HG03060 (cell line): ENCODE results near the gene GSN.

Source experiments
- ATAC-seq: cut with Tn5 transposase; IDR thresholded peaks from one replicate; pipeline ENCODE4 v1.9.1; 2021; ENCODE audit warnings: low read depth, moderate number of reproducible peaks; ENCODE audit not compliant: unreplicated experiment

Gene GSN

DNA sequence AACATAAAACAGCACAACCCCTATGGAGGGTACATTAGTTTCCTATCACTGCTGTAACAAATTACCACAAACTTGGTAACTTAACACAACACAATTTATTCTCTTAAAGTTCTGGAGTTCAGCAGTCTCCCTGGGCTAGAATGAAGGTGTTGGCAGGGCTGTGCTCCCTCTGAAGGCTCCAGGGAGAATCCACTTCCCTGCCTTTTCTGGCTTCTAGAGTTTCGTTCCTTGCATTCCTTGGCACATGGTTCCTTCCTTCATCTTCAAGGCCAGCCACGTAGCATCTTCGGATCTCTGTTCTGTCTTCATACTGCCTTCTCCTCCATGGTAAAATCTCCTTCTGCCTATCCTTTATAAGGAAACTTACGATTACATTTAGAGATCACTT, 25.0 kb upstream of the GSN start:
- ATAC-seq, result no peak

DNA sequence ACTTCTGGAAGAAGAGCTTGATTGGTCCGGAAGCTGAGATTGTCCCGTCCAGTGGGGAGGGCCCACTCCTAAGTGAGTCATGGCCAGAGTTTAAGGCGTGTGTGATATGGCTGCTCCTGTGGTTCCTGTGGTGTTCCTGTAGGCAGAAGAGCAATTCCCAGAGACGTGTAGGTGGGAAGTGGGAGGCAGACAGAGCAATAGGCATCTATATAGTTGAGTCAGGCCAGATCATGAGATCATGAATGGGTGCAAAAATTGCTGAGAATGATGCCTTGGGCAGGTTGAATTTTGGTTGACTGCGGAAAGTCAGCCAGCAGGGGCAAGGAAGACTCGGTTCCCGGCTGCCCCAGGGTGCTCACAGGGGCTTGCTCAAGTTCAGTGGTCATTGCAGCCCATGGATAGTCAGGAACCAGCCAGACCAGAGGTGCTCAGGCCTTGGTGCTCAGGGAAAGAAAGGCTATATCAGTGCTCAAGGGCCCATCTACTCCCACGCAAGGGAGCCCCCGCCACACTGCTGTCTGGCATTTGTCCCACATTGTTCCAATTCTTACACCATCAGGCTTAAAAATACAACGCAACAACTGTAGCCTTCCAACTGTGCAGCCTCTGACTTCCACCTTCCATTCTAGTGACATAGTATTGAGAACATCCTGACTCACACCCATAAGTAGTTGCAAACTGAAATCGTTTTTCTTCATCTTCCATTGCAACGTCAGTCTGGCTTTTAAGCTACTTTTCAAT, 21.0 kb upstream of the GSN start:
- ATAC-seq, result no peak

- no peak for ATAC-seq
Observed at GRCh38 chr9:121249563-121249962, 18.4 kb upstream of the GSN start.

- ATAC-seq, result no peak
Observed at GRCh38 chr9:121252104-121252851, 15.7 kb upstream of the GSN start.

- no peak for ATAC-seq
Observed at GRCh38 chr9:121253162-121253561, 14.8 kb upstream of the GSN start.

GRCh38 chr9:121253821-121254501, 14.0 kb upstream of the GSN start:
- no peak for ATAC-seq

DNA sequence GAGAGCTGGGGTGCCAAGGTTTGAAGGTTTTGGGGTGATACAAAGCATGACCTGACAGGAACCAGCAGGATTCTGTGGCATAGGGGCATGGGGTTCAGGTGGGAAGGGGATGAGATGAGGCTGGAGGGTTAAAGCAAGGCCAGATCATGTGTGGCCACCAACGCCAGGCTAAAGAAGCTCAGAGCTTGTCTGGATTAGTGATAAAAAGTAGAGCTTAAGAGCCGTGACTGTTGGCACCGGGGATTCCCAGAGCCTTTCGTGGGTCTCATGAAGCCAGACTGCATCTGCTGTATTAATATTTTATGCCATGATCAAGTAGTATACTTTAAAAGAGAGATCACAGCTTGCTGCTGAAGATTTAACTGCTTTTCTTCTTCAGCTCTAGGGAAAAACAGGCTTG, 8.5 kb upstream of the GSN start:
- no peak for ATAC-seq

- ATAC-seq, result no peak
Observed at GRCh38 chr9:121259935-121260334, 8.0 kb upstream of the GSN start.

DNA sequence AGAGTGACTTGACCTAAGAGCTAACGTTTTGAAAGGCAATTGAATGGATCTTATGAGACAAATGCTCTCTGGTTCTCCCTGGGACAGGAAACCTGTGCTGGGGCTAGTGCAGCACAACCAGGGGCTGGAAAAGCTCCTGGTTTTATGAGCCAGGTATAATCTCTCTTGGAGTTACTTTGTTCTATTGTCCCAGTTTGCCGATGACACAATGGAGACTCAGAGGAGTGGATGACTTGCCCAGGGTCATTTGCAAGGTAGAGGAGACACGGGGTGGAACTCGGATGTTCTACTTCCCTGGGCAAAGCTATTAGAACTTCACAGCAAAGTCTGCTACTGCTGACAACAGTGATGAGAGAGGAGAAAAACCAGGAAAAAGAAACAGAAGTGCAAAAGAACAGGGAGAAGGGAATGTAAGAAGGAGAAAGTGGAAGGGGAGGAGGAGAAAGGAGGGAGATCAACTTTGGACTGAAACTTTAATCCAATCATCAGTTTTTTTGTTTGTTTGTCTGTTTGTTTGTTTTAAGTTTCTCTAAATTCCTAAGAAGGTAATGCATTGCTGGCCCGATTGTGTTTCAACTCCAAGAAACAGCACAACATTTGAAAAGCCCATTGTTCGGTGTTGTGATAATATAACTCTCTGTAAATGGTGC, 7.4 kb upstream of the GSN start:
- ATAC-seq, result no peak

- ATAC-seq, result no peak
Observed at GRCh38 chr9:121261107-121261460, 6.9 kb upstream of the GSN start.

GRCh38 chr9:121261755-121262154, 6.2 kb upstream of the GSN start:
- no peak for ATAC-seq

DNA sequence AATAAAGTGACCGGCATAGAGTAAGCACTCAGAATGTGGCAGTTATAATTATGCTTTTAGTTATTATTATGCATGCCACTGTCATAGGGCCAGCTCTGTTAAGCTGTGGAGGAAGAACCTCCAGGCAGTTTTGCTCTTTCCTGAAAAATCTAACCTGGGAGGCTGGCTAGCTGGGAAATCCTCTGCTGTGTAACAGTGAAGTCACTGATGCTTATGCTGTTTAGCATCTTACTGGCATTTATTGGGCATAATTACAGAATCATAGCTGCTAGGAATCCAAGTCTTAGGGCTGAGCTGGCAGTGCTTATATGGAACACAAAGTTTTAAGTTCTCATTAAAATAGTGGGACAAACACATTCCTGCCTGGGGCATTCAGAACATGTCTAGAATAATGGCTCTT, 5.5 kb upstream of the GSN start:
- no peak for ATAC-seq

DNA sequence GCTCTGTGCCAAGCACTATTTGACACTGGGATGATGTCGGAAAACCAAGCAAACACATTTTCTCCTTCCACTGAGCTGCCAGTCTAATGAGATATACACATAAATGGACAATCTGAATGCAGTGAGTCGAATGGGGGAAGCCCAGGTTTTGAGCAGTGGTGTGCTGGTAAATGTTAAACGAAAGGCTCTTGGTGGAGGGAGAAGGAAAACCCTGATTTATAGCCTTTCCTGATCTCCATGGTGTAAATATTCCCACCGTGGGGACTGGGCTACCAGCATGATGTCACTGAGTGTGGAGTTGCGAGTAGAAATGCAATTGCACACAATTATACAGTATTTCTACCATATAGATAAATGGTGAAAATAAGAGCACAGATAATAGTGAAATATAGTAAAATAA, 5.0 kb upstream of the GSN start:
- ATAC-seq, result no peak

GRCh38 chr9:121266356-121266755, 1.6 kb upstream of the GSN start:
- ATAC-seq, result no peak

DNA sequence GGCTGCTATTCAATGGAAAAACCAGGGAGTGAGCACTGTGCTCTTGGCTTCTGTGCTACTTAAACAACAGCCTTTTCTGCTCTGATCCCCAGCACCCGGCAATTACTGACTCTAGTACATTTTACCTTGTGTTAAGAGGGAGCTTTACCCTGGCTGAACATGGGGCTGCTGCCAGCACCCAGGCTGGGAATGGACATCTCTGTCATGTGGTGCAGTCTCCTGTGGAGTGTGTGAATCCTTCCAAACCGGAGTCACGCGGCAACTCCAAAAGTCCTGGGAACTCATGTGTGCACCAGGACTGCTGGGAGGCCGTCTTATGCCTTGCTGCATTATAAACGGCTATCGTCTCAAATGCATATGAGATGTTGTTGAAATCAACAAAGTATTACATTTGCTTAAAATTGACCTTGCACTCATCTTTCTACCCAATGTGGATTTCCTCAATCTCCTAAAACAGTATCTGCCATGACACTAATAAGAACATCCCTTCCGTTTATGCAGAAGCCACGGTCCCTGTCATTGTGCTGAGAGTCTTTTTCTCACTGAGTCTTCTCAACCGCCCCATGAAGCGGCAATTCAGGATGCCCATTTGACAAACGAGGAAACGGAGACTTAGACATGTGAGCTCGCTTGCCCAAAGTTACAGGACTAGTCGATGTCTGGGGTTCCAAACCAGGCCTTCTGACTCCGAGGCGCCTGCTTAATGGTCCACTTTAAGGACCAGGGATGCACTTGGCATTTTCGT, 884 bp upstream of the GSN start:
- no peak for ATAC-seq

GRCh38 chr9:121268598-121268850, 562 bp downstream of the GSN start:
- no peak for ATAC-seq

GRCh38 chr9:121268851-121269641, 1.1 kb downstream of the GSN start:
- no peak for ATAC-seq

- ATAC-seq, result no peak
Observed at GRCh38 chr9:121269642-121270254, 1.8 kb downstream of the GSN start.
